WTC11 (cell line): ENCODE measurements around the gene PLEKHG7. TPM values are rescaled to one million over a fixed set of nuclear protein-coding genes. Genes with fewer than 3 reads are reported as not detected.

Experiments used
- ATAC-seq: fragments of 200-7000 bp; cut with Tn5 transposase; 2 replicates; pipeline ENCODE4 v1.10.0; 2021; ENCODE audit warnings: mild to moderate bottlenecking, moderate library complexity
- CTCF ChIA-PET: fragments of 300-600 bp; sonication (Branson Sonifier 250); formaldehyde crosslinking; loops from one replicate; lab custom pipeline; 2021; ENCODE audit warnings: antibody characterized with exemption; lab: Charles Lee
- POLR2A ChIA-PET: fragments of 350-600 bp; sonication (Branson Sonifier 250); formaldehyde crosslinking; loops from one replicate; lab custom pipeline; 2021; ENCODE audit warnings: antibody characterized with exemption; lab: Charles Lee
- DNase-seq: peaks from one replicate; pipeline ENCODE4 v3.0.0; 2021; ENCODE audit warnings: low spot score
- H3K27ac Mint-ChIP-seq: 2 replicates; pipeline ENCODE4 v1.8.0; 2021; ENCODE audit warnings: mixed read lengths
- H3K27me3 Mint-ChIP-seq: 2 replicates; pipeline ENCODE4 v1.8.0; 2021; ENCODE audit warnings: low read depth, mild to moderate bottlenecking, moderate library complexity, mixed read lengths
- H3K36me3 Mint-ChIP-seq: 2 replicates; pipeline ENCODE4 v1.8.0; 2021; ENCODE audit warnings: mixed read lengths
- H3K4me1 Mint-ChIP-seq: 2 replicates; pipeline ENCODE4 v1.8.0; 2022; ENCODE audit warnings: mixed read lengths
- H3K4me3 Mint-ChIP-seq: 2 replicates; pipeline ENCODE4 v1.8.0; 2021; ENCODE audit warnings: mild to moderate bottlenecking, moderate library complexity, mixed read lengths
- H3K9me3 Mint-ChIP-seq: 2 replicates; pipeline ENCODE4 v1.8.0; 2021; ENCODE audit warnings: mixed read lengths
- GABPB1 ChIP-seq: sonication (generic); formaldehyde crosslinking; IDR thresholded peaks from 2 replicates; pipeline ENCODE4 v1.8.1; 2023; ENCODE audit warnings: mild to moderate bottlenecking, missing genetic modification reagents
- GTF2I ChIP-seq: fragments of 250-450 bp; sonication (Bioruptor Pico); conservative IDR thresholded peaks from 2 replicates; pipeline ENCODE4 v1.4.0; 2021; ENCODE audit warnings: mild to moderate bottlenecking
- MXD4 ChIP-seq: fragments of 250-450 bp; sonication (Bioruptor Pico); IDR thresholded peaks from 2 replicates; pipeline ENCODE4 v1.8.0; 2021; ENCODE audit warnings: mild to moderate bottlenecking, moderate library complexity, borderline replicate concordance
- NFE2L1 ChIP-seq: sonication (generic); formaldehyde crosslinking; IDR thresholded peaks from 2 replicates; pipeline ENCODE4 v1.8.1; 2023; ENCODE audit warnings: missing genetic modification reagents
- SMAD4 ChIP-seq: sonication (generic); formaldehyde crosslinking; IDR thresholded peaks from 2 replicates; pipeline ENCODE4 v1.8.0; 2022; ENCODE audit warnings: mild to moderate bottlenecking, missing genetic modification reagents
- TEAD1 ChIP-seq: sonication (generic); formaldehyde crosslinking; IDR thresholded peaks from 2 replicates; pipeline ENCODE4 v1.8.0; 2022; ENCODE audit warnings: mild to moderate bottlenecking, missing genetic modification reagents
- TEAD4 ChIP-seq: sonication (generic); formaldehyde crosslinking; IDR thresholded peaks from 2 replicates; pipeline ENCODE4 v1.8.0; 2022; ENCODE audit warnings: mild to moderate bottlenecking, missing genetic modification reagents
- ZNF232 ChIP-seq: sonication (generic); formaldehyde crosslinking; IDR thresholded peaks from 2 replicates; pipeline ENCODE4 v1.8.0; 2022; ENCODE audit warnings: mild to moderate bottlenecking, missing genetic modification reagents
- total RNA-seq: library from RNA; stranded (reverse); gene quantifications from 3 replicates; pipeline ENCODE4 v1.2.3, GENCODE V29; 2021
- TF ChIP-seq, protein P1 (sequence below): sonication (generic); formaldehyde crosslinking; IDR thresholded peaks from 2 replicates; pipeline ENCODE4 v1.8.1; 2023; ENCODE audit warnings: mild to moderate bottlenecking, missing genetic modification reagents
- TF ChIP-seq, protein P2 (sequence below): sonication (generic); formaldehyde crosslinking; IDR thresholded peaks from 2 replicates; pipeline ENCODE4 v1.8.0; 2023; ENCODE audit warnings: missing genetic modification reagents
- TF ChIP-seq, protein P3 (sequence below): sonication (generic); formaldehyde crosslinking; IDR thresholded peaks from 2 replicates; pipeline ENCODE4 v1.8.1; 2023; ENCODE audit warnings: mild to moderate bottlenecking, missing genetic modification reagents, borderline replicate concordance
- TF ChIP-seq, protein P4 (sequence below): fragments of 250-450 bp; sonication (Bioruptor Pico); IDR thresholded peaks from 2 replicates; pipeline ENCODE4 v1.8.0; 2021; ENCODE audit warnings: mild to moderate bottlenecking
- TF ChIP-seq, protein P5 (sequence below): fragments of 250-450 bp; sonication (Bioruptor Pico); IDR thresholded peaks from 2 replicates; pipeline ENCODE4 v1.9.0; 2021; ENCODE audit warnings: moderate library complexity, mild to moderate bottlenecking, inconsistent platforms, borderline replicate concordance
- TF ChIP-seq, protein P6 (sequence below): sonication (generic); formaldehyde crosslinking; IDR thresholded peaks from 2 replicates; pipeline ENCODE4 v1.8.0; 2023; ENCODE audit warnings: missing genetic modification reagents, mild to moderate bottlenecking, borderline replicate concordance
- TF ChIP-seq, protein P7 (sequence below): sonication (generic); formaldehyde crosslinking; IDR thresholded peaks from 2 replicates; pipeline ENCODE4 v1.8.1; 2022; ENCODE audit warnings: mild to moderate bottlenecking, moderate library complexity, missing genetic modification reagents

Gene PLEKHG7
- total RNA-seq, 1 experiment from 2014 or later, result not detected

DNA sequence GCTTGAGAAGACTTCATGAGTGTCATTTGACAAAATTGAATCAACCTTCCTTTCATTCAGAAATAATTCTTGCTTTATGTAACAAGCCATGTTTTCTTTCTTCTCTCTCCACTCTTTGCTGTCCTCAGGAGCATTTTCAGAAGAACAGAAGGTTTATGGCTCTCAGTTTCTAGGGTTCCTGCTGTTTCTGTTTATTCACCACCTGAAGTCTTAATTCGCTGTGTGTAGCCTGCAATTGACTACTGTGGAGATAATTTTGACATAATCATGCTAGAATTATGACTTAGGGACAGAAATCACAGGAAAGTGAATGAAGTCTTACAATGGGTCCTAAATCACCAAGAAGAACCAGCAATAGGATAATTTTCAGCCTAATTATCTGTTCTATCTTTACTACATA lies 7.2 kb upstream of the PLEKHG7 start:
- H3K4me3 Mint-ChIP-seq, result no peak overlapping the region
- ATAC-seq, result no peak
- CTCF ChIA-PET, result no interaction called here
- TF ChIP-seq, protein P1, sequence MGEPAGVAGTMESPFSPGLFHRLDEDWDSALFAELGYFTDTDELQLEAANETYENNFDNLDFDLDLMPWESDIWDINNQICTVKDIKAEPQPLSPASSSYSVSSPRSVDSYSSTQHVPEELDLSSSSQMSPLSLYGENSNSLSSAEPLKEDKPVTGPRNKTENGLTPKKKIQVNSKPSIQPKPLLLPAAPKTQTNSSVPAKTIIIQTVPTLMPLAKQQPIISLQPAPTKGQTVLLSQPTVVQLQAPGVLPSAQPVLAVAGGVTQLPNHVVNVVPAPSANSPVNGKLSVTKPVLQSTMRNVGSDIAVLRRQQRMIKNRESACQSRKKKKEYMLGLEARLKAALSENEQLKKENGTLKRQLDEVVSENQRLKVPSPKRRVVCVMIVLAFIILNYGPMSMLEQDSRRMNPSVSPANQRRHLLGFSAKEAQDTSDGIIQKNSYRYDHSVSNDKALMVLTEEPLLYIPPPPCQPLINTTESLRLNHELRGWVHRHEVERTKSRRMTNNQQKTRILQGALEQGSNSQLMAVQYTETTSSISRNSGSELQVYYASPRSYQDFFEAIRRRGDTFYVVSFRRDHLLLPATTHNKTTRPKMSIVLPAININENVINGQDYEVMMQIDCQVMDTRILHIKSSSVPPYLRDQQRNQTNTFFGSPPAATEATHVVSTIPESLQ (CRISPR knock-in tag), result no peak
- TF ChIP-seq, protein P2, sequence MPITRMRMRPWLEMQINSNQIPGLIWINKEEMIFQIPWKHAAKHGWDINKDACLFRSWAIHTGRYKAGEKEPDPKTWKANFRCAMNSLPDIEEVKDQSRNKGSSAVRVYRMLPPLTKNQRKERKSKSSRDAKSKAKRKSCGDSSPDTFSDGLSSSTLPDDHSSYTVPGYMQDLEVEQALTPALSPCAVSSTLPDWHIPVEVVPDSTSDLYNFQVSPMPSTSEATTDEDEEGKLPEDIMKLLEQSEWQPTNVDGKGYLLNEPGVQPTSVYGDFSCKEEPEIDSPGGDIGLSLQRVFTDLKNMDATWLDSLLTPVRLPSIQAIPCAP (CRISPR knock-in tag), result no peak
- TF ChIP-seq ZNF232 (CRISPR knock-in tag), result no peak
- TF ChIP-seq, protein P3, sequence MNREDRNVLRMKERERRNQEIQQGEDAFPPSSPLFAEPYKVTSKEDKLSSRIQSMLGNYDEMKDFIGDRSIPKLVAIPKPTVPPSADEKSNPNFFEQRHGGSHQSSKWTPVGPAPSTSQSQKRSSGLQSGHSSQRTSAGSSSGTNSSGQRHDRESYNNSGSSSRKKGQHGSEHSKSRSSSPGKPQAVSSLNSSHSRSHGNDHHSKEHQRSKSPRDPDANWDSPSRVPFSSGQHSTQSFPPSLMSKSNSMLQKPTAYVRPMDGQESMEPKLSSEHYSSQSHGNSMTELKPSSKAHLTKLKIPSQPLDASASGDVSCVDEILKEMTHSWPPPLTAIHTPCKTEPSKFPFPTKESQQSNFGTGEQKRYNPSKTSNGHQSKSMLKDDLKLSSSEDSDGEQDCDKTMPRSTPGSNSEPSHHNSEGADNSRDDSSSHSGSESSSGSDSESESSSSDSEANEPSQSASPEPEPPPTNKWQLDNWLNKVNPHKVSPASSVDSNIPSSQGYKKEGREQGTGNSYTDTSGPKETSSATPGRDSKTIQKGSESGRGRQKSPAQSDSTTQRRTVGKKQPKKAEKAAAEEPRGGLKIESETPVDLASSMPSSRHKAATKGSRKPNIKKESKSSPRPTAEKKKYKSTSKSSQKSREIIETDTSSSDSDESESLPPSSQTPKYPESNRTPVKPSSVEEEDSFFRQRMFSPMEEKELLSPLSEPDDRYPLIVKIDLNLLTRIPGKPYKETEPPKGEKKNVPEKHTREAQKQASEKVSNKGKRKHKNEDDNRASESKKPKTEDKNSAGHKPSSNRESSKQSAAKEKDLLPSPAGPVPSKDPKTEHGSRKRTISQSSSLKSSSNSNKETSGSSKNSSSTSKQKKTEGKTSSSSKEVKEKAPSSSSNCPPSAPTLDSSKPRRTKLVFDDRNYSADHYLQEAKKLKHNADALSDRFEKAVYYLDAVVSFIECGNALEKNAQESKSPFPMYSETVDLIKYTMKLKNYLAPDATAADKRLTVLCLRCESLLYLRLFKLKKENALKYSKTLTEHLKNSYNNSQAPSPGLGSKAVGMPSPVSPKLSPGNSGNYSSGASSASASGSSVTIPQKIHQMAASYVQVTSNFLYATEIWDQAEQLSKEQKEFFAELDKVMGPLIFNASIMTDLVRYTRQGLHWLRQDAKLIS (CRISPR knock-in tag), result no peak
- TF ChIP-seq SMAD4 (CRISPR knock-in tag), result no peak
- TF ChIP-seq, protein P4, sequence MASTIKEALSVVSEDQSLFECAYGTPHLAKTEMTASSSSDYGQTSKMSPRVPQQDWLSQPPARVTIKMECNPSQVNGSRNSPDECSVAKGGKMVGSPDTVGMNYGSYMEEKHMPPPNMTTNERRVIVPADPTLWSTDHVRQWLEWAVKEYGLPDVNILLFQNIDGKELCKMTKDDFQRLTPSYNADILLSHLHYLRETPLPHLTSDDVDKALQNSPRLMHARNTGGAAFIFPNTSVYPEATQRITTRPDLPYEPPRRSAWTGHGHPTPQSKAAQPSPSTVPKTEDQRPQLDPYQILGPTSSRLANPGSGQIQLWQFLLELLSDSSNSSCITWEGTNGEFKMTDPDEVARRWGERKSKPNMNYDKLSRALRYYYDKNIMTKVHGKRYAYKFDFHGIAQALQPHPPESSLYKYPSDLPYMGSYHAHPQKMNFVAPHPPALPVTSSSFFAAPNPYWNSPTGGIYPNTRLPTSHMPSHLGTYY (CRISPR knock-in tag), result no peak
- TF ChIP-seq GABPB1 (CRISPR knock-in tag), result no peak
- TF ChIP-seq, protein P5, sequence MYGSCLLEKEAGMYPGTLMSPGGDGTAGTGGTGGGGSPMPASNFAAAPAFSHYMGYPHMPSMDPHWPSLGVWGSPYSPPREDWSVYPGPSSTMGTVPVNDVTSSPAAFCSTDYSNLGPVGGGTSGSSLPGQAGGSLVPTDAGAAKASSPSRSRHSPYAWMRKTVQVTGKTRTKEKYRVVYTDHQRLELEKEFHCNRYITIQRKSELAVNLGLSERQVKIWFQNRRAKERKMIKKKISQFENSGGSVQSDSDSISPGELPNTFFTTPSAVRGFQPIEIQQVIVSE (CRISPR knock-in tag), result no peak
- no peak for TF ChIP-seq TEAD1 (CRISPR knock-in tag)
- TF ChIP-seq GTF2I (CRISPR knock-in tag), result no peak
- TF ChIP-seq, protein P6, sequence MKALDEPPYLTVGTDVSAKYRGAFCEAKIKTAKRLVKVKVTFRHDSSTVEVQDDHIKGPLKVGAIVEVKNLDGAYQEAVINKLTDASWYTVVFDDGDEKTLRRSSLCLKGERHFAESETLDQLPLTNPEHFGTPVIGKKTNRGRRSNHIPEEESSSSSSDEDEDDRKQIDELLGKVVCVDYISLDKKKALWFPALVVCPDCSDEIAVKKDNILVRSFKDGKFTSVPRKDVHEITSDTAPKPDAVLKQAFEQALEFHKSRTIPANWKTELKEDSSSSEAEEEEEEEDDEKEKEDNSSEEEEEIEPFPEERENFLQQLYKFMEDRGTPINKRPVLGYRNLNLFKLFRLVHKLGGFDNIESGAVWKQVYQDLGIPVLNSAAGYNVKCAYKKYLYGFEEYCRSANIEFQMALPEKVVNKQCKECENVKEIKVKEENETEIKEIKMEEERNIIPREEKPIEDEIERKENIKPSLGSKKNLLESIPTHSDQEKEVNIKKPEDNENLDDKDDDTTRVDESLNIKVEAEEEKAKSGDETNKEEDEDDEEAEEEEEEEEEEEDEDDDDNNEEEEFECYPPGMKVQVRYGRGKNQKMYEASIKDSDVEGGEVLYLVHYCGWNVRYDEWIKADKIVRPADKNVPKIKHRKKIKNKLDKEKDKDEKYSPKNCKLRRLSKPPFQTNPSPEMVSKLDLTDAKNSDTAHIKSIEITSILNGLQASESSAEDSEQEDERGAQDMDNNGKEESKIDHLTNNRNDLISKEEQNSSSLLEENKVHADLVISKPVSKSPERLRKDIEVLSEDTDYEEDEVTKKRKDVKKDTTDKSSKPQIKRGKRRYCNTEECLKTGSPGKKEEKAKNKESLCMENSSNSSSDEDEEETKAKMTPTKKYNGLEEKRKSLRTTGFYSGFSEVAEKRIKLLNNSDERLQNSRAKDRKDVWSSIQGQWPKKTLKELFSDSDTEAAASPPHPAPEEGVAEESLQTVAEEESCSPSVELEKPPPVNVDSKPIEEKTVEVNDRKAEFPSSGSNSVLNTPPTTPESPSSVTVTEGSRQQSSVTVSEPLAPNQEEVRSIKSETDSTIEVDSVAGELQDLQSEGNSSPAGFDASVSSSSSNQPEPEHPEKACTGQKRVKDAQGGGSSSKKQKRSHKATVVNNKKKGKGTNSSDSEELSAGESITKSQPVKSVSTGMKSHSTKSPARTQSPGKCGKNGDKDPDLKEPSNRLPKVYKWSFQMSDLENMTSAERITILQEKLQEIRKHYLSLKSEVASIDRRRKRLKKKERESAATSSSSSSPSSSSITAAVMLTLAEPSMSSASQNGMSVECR (CRISPR knock-in tag), result no peak
- no peak for TF ChIP-seq NFE2L1 (CRISPR knock-in tag)
- TF ChIP-seq TEAD4 (CRISPR knock-in tag), result no peak
- no peak for TF ChIP-seq MXD4 (CRISPR knock-in tag)
- TF ChIP-seq, protein P7, sequence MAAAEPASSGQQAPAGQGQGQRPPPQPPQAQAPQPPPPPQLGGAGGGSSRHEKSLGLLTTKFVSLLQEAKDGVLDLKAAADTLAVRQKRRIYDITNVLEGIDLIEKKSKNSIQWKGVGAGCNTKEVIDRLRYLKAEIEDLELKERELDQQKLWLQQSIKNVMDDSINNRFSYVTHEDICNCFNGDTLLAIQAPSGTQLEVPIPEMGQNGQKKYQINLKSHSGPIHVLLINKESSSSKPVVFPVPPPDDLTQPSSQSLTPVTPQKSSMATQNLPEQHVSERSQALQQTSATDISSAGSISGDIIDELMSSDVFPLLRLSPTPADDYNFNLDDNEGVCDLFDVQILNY (CRISPR knock-in tag), result no peak
- TF ChIP-seq, all 79 proteins: peak for 0
- Mint-ChIP-seq H3K4me1 (peaks cover 23% of the 10 kb centered on the region), H3K36me3 (peaks cover 24% of the 10 kb centered on the region), H3K9me3 (peaks cover 49% of the 10 kb centered on the region), H3K27ac (no peak overlapping the region), H3K27me3 (no peaks in the 10 kb centered on the region)
- POLR2A ChIA-PET, result no interaction called here
- DNase-seq, result no peak
